ENCODE results near the gene EFCAB8.
A peak's percentile ranks its signal among the peaks of the same experiment; 100 is the strongest.
"Not testable (repeated sequence)": the region's sequence is repeated elsewhere in the genome, so short reads cannot be mapped to it uniquely, and the experiment has no call there.

The EFCAB8 gene

GRCh38 chr20:32970115-32970972 lies 111.6 kb downstream of the EFCAB8 start:
- DNase-seq (ENCODE audit: extremely low read depth in 1 of 2, low read depth in 1 of 2): no peak

GRCh38 chr20:32970973-32971300 lies 112.2 kb downstream of the EFCAB8 start:
- no peak for DNase-seq (ENCODE audit: extremely low read depth in 1 of 2, low read depth in 1 of 2)

GRCh38 chr20:32971703-32972161 lies 113.0 kb downstream of the EFCAB8 start:
- no peak for DNase-seq (ENCODE audit: extremely low read depth in 1 of 2, low read depth in 1 of 2)

- DNase-seq (ENCODE audit: extremely low read depth in 1 of 2, low read depth in 1 of 2): peak; percentile 54 to 71
Measured at GRCh38 chr20:32972181-32973076, 113.7 kb downstream of the EFCAB8 start.

- DNase-seq (ENCODE audit: extremely low read depth in 1 of 2, low read depth in 1 of 2): no peak
Measured at GRCh38 chr20:32973077-32973717, 114.5 kb downstream of the EFCAB8 start.

GRCh38 chr20:32974204-32975064 lies 115.7 kb downstream of the EFCAB8 start:
- not testable (repeated sequence) for DNase-seq (ENCODE audit: extremely low read depth in 1 of 2, low read depth in 1 of 2)

GRCh38 chr20:32975121-32975520 lies 116.4 kb downstream of the EFCAB8 start:
- not testable (repeated sequence) for DNase-seq (ENCODE audit: extremely low read depth in 1 of 2, low read depth in 1 of 2)

- DNase-seq (ENCODE audit: extremely low read depth in 1 of 2, low read depth in 1 of 2): no peak
Measured at GRCh38 chr20:32975698-32976674, 117.3 kb downstream of the EFCAB8 start.

GRCh38 chr20:32976746-32977145 lies 118.0 kb downstream of the EFCAB8 start:
- no peak for DNase-seq (ENCODE audit: extremely low read depth in 1 of 2, low read depth in 1 of 2)

GRCh38 chr20:32977281-32978008 lies 118.7 kb downstream of the EFCAB8 start:
- DNase-seq (ENCODE audit: extremely low read depth in 1 of 2, low read depth in 1 of 2): no peak

GRCh38 chr20:32978009-32978335 lies 119.2 kb downstream of the EFCAB8 start:
- no peak for DNase-seq (ENCODE audit: extremely low read depth in 1 of 2, low read depth in 1 of 2)

- no peak for DNase-seq (ENCODE audit: extremely low read depth in 1 of 2, low read depth in 1 of 2)
Measured at GRCh38 chr20:32979201-32979998, 120.7 kb downstream of the EFCAB8 start.

- DNase-seq (ENCODE audit: extremely low read depth in 1 of 2, low read depth in 1 of 2): no peak
Measured at GRCh38 chr20:32980131-32980941, 121.6 kb downstream of the EFCAB8 start.

- DNase-seq (ENCODE audit: extremely low read depth in 1 of 2, low read depth in 1 of 2): no peak
Measured at GRCh38 chr20:32980990-32981389, 122.3 kb downstream of the EFCAB8 start.

- DNase-seq (ENCODE audit: extremely low read depth in 1 of 2, low read depth in 1 of 2): no peak
Measured at GRCh38 chr20:32982617-32983458, 124.1 kb downstream of the EFCAB8 start.

GRCh38 chr20:32983459-32984112 lies 124.9 kb downstream of the EFCAB8 start:
- no peak for DNase-seq (ENCODE audit: extremely low read depth in 1 of 2, low read depth in 1 of 2)
